ENCODE results near the gene CHSY1.
"Not testable (repeated sequence)": the region's sequence is repeated elsewhere in the genome, so short reads cannot be mapped to it uniquely, and the experiment has no call there.

CHSY1 gene

DNA sequence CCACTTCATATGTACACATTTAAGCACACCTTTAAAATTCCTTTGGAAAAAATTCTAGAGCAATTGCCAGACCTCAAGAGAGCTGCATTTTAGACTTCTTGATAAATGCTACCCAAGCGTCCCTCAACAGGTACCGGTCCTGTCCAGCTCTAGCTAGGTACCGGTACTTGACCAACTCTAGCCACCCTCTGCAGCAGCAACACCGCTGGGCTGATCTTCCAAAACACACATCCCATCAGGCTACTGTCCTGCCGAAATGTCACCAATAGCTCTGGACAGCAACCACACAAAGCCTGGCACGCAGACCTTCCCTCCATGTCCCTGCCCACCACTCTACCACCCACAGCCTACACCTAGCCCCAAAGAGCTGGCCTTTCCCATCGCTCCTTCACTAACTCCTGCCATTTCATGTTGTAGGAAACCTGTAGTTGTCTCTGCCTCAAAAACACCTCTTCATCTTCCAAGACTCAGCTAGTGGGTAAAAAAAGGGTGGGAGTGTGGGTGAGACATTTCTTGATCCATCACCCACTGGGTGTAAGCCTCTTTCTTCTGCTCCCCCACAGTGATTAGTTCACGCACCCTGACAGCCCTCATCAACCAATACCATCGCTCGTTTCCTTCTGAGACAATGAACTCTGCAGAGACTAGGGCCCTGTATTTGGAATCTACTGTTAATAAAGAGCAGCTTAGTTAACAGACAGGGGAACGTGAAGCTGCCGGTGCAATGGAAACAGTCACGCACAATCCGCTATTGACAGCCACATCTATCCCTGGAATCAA is 6.8 kb downstream of the CHSY1 start:
- no peak for DNase-seq

DNA sequence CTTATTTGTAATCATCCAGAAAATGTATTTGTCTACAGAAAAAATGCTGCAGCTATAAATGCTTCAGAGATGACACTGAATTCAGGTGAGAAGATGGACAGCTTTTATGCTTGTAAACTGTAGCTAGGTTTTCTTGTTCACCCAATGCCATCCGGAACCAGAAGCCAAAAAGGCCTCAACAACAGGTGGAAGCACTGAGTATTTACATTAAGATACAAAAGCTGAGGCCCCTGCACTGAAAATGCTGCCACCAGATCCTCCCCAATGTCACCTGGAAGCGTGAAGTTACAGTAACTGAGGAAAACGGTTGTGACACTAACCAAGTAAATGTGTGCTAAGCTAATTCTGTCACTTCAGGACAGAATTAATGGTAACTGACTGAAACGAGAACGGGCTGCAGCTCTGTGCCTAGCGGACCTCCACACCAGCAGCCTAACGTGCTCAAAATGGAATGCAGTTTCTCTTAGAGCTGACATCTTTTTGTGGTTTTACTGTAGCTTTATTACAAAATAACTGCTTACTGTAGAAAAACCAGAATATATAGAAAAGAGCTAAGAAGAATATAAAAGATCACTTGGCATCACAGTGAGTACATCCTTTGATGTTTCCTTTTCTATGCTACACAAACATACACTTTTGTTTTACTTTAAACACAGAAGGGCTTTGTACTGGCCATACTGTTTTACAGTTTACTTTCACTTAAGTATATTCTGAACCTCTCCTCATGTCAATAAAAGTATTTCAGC is 7.6 kb downstream of the CHSY1 start:
- no peak for DNase-seq

DNA sequence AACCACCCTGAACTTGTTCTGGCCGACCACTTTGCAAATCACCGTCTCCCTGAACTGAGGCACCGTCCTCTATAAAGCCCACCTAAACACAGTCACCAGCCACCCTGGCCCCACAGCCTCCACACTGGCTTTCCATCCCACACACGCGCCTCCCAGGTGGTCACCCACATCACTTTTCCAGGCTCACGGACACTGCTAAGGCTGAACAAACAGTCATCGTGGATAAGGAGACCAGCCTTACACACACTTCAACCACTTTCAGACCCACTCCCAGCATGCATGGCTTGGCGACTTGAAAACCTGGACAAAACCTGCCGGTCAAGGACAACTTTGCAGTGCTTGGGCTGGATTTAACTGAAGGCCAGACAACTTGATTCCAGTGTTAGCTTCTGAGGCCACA is 8.4 kb downstream of the CHSY1 start:
- DNase-seq, result no peak

DNA sequence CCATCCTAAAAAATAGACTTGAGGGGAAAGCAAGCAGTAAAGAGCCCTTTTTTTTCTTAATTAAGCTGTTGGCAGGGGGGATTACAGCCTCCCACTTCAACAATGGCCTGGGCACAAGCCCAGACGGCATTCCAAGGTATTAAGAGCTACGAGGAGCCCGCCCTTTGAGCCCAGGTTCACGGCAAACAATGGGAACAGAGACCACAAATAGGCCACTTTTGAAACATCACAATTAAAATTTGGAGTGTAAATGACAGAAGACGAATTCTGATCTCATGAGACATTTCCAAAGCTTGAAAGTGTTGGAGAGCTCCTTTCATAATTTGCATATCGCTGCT is 8.9 kb downstream of the CHSY1 start:
- DNase-seq, result no peak

DNA sequence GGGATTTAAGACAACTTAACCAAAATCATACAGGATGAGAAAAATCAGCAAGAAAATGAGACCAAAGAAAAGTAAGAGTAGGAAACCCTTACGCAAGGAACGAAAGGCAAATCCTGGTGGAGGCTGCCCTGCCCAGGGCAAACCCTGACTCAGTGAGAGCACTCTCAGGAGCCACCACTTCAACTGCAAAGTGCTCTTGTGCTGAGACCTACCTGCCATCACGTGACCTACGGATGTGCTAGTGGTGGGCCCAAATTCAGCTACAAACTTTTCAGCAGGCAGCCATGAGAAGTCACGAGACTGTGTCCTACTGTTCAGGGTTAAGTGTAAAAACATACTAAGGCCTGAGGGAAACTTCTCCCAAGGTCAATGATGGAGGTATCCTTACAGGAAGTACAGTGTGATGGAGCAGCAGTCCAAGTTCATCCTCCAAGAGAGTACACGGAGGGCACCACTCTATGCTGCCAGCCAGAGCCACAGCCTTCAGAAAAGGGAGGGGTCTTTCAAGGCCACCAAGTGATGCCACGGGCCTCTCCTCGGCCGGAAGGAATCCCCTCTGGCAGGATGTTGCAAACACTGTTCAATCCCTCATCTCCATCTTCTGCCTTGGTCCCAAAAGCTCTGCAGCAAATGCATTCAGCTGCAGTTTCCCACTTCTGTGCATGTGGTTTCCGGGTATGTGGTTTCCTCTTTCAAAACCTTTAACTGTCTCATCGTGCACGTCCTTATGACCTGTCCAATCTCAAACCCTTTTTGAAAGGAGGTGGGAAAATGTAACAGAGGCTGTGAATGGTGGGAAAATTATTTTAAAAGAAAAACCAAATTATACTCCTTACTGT is 9.5 kb downstream of the CHSY1 start:
- DNase-seq, result peak in 1 of 2 donors; percentile 25

DNA sequence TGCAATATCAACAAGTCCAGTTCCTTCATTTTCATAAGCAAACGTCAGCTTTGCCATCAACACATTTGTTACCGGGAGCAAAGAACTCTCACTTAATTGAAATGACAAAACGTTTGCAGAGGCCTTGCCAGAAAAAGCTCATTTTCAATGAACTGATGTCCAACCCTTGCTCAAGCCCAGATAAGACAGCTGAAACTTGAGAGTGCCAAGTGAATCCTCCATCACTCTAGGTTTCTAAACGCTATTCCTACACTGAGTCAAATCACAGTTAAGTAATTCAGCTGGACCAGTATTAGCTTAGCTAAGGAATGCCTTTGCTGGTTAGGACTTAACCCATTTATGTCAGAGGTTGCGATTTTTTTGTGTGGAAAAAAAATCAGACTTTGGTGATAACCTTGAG is 11.5 kb downstream of the CHSY1 start:
- no peak for DNase-seq

DNA sequence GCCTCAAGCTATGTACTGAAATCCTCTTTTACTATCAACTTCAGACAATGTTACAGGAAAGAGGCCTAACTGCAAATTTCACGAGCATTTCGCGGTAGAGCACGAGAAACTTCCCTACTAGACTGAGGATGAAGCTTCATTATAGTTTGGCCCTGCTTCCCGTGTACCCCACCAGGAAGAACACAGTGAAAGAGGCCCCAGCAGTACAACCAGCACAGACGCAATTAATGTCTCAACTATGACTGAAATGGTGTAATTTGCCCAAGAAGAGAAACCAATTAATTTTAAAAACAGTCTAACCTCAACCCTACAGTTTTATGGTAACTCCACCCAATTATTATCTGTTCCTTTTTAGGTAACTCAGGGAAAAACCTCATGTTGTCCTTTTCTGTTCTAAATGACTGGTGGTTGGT is 12.1 kb downstream of the CHSY1 start:
- DNase-seq, result no peak

DNA sequence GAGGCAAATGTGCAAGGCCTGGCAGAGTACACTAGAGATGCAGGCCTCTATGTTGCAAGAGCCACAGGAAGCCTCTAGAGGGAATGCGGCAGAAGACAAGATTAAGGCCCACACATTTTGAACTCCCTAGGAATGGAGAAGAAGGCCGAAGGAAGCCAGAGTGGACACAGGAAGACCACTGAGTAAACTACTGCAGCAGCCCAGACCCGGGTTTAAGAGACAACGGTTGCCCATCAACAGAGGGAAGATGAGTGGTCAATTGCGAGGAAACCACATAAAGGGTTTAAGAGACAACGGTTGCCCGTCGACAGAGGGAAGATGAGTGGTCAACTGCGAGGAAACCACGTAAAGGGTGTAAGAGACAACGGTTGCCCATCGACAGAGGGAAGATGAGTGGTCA is 14.6 kb downstream of the CHSY1 start:
- no peak for DNase-seq

DNA sequence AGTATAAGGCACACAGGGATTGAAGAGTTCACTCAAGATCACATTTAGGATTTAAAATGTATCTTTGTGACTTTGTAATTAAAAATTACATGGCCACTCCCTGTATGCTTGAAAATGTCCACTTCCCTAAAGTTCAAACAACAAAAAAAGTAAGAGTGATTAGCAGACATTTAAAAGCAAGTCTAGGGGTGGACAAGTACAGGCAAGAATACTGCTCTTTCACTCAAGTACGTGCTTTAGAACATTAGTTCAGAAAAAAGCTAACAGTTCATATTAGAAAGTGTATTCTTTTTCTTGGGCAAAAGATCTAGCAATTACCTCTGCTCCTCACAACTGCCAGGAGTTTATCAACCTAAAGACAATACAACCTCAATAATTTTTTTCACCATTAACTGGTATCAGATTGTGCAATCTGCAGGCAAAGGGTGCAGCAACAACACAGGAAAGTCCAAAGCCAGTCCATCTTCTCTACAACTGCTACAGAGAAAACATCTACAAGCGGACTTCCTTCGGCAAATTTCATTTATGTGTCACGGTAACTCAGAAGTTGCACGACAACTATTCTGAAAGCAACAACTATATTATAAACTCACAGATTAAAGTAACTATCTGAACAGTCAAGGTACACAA is 18.1 kb downstream of the CHSY1 start:
- no peak for DNase-seq

DNA sequence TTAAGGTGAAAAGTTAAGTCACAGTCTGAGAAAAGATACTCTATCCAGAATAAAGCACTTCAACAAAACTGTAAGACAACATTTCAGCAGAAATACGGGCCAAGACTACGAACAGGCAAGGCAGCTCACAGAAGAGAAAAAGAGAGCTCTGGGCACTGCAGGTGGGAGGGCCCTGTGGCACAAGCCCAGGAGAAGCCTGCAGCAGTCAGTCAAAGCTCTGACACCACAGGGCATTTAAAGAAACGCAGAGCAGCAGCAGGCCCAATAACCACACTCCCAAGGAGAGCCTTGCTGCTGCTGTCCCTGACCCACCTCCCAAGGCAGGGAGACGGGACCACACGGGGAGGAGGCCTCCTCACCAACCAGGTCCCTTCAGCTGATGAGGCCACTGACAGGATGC is 19.2 kb downstream of the CHSY1 start:
- DNase-seq, result no peak

DNA sequence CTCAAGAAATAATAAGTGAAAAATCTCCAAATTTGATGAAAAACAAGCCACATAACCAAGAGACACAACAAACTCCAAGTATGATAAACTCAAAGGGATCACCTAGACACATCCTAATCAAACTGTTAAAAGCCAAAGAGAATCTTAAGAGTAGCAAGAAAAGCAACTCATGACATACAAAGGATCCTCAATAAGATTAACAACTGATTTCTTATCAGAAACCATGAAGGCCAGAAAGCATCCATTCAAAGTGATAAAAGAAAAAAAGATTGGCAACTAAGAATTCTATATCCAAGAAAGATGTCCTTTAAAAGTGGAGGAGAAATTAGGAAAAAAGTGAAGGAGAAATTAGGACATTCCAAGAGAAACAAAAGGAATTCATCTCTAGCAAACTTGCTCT is 23.5 kb downstream of the CHSY1 start:
- DNase-seq, result no peak

DNA sequence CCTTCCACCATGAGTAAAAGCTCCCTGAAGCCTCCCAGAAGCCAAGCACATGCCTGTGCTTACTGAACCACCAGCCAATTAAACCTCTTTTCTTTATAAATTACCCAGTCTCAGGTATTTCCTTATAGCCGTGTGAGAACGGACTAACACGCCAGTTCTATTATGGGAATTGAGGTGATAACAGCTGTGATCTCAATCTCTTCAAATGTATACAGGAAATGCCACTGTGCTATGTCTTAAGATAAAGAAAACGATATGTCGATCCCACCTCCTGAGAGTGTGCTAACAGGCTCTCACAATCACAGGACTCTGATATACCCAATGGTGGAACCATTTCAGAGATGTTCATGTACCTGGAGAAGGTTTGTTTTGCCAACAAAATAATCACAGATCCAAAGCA is 26.2 kb downstream of the CHSY1 start:
- no peak for DNase-seq

DNA sequence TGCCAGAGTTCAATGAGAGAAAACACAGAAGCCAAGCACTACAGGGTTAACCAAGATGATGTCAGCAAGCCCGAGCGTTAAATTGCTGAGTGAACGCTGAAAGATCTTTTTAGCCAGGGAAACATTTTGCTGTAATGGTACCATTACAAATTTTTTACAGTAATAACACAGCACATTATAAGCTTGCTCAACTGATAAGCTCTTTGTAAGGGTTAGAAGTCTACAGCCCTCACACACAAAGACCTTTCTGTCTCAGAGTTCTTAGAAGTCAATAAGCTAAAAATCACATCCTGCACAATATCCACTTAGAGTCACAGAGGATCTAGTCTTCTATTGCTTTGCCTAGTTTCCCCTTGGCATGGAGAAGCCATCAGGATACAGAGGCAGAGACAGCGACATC is 29.9 kb downstream of the CHSY1 start:
- no peak for DNase-seq

DNA sequence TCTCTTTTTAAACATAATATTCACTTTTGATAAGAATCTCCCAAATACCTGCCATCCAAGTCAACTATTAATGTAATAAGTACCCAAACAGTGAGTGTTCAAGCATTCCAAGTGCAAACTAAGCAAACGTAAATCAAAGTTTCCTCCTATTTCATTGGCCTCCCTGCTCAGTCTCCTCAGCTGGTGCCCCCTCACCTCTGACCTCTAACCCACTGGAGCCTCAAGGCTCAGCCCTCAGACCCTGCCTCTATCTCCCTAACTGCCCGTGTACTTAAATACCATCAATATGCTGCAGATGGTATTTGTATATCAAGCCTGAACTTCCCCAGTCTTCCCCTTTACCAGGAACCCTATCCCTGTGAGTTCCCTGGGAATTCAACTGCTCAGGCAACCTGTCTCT is 31.8 kb downstream of the CHSY1 start:
- no peak for DNase-seq

DNA sequence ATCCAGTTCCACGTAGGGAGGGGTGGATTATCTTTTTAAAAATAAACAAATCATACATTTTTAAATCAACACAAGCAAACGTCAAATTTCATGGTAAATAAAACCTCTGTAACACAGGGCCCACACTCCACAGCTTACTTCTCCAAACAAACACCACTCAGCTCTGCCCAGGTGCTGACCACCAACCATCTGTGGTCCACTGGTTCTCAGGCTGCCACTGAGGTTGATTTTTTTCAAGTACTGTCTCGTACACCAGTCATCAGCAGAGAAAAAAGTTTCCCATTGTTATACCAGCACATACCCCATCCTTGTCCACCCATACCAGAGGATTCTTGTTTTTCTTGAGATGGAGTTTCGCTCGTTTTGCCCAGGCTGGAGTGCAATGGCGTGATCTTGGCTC is 32.4 kb downstream of the CHSY1 start:
- no peak for DNase-seq

DNA sequence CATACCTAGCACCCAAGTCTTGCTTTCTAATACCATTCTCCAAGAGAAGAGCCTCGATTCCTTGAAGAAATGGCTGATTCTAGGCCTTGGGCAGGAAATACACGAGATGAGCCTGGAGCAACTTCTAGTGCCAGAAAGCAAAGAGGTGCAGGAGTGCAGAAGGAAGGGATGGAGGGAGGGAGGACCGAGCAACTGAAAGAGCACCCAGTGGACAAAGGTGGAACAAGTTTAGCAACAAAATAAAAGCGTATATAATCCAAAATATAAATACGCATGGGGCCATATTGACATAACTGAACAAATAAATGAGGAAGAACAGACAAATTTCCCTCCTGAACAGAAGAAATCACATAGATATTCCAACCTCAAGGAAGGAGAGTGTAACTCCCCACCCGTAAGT is 34.4 kb downstream of the CHSY1 start:
- no peak for DNase-seq

DNA sequence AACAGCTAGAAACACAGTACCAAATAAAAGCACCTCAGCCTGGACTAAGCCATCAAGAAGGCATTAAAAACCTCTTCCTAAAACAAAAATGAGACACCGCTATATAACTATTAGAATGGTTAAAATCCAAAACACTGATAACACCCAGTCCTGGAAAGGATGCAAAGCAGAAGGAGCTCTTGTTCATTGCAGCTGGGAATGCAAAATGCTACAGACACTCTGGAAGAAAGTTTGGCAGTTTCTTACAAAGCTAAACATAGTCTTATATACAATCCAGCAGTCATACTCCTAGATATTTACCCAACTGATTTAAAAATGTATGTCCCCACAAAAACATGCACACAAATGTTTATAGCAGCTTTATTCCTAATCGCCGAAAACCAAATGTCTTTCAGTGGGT is 35.7 kb downstream of the CHSY1 start:
- no peak for DNase-seq

DNA sequence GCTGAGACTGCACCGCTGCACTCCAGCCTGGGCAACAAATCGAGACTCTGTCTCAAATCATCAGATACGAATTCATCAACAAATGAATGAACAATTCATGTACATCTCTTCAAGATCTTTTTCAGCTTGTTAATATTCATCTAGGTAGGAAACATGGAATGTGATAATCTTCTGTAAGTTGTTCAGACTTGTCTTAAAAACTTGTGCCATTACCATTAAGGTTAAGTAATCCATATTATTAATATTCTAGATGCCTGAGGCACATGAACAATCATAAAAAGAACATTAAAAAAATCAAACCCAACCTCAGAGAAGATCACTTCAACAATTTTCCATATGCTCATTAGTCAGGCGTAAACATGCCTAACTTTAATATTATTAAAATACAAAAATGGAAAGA is 36.2 kb downstream of the CHSY1 start:
- no peak for DNase-seq

DNA sequence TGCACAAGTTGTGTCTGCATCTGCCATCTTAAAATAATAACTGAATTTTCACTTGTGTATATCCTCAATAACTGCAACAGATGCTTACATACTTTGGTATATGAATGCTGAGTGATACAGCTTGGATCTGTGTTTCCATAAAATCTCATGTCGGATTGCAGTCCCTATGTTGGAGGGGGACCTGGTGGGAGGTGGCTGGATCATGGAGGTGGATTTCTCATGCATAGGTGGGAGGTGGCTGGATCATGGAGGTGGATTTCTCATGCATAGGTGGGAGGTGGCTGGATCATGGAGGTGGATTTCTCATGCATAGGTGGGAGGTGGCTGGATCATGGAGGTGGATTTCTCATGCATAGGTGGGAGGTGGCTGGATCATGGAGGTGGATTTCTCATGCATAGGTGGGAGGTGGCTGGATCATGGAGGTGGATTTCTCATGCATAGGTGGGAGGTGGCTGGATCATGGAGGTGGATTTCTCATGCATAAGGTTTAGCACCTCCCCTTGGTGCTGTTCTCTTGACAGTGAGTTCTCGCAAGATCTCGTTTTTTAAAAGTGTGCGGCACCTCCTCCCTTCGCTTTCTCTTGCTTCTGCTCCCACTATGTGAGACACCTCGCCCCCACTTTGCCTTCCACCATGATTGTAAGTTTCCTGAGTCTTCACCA is 37.3 kb downstream of the CHSY1 start:
- not testable (repeated sequence) for DNase-seq

DNA sequence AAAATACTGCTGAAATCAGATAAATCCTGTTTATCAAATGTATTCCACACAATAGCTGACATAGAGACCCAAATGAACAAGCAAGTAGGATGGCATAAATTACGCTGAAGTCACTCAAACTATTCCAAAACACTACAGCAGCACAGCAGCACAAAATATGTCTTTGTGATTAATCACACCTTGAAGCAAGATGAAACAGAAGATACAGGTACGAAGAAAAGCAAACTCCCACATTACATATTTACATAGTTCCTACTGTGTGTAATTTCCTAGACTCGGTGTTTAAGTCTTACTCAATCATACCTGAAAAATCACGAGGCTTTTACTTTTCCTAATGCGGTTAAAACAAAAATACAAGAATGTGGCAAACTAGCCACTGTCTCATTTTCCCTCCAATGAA is 38.3 kb downstream of the CHSY1 start:
- DNase-seq, result no peak

DNA sequence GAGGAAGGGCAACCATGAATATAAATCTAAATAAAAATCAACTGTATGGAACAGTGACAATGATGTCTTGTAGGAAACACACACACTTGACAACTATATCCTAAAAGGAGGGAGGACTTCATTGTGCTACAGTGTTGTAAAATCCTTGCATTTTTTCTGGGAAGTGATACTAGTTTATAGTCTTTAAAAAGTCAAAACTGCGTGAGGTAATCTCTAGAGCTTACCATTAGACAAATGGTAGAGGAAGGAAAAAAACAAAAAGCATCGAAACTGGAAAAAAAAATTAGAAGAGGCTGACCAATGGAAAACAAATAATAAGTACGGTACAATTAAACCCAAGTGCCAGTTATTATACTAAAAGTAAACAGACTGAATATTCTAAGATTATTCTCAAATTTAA is 38.7 kb downstream of the CHSY1 start:
- DNase-seq, result no peak

DNA sequence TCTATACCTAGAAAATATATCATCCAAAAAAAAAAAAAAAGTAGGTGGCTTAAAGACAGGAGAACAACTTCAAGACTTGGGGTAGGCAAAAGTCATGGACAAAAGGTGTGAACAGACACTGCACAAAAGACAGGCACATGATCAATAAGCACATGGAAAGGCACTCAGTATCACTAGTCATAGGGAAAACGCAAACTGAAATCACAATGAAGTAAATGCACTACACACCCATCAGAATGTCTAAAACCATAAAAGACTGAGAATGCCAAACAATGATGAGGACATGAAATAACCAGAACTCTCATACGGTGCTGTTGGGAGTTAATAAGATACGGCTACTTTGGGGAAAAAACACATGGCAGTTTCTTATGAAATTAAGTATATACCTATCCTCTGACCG is 40.0 kb downstream of the CHSY1 start:
- DNase-seq, result no peak

DNA sequence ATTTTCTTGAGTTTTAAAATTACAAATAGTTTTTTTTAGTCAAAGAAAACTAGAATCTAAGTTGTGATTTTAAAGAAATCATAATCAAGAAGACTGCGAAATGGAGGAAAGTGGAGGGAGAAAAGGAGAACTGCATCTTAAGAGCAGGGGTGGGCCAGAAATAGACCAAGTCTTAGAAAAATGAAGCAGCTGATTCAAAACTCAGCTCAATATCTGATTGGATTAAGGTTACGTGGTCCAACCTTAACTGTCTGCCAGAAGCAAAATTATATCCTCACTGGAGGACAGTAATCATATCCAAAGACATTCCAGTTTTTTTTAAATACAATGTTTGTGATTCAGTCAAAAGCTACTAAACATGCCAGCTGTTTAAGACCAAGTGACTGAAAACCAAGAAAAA is 41.4 kb downstream of the CHSY1 start:
- DNase-seq, result no peak
